ENCODE results near the gene CCDC83. TPM values are rescaled to one million over a fixed set of nuclear protein-coding genes. Genes with fewer than 3 reads are reported as not detected.
A peak's percentile ranks its signal among the peaks of the same experiment; 100 is the strongest.

CCDC83 gene
- total RNA-seq, 1 experiment from 2014 or later = not detected

- Histone ChIP-seq H2AFZ (no peak overlapping the region), H3F3A (ENCODE audit: insufficient read depth, low read depth) (no peaks in the 10 kb centered on the region)
Measured at GRCh38 chr11:85863855-85864254, 8.7 kb downstream of the CCDC83 start.

DNA sequence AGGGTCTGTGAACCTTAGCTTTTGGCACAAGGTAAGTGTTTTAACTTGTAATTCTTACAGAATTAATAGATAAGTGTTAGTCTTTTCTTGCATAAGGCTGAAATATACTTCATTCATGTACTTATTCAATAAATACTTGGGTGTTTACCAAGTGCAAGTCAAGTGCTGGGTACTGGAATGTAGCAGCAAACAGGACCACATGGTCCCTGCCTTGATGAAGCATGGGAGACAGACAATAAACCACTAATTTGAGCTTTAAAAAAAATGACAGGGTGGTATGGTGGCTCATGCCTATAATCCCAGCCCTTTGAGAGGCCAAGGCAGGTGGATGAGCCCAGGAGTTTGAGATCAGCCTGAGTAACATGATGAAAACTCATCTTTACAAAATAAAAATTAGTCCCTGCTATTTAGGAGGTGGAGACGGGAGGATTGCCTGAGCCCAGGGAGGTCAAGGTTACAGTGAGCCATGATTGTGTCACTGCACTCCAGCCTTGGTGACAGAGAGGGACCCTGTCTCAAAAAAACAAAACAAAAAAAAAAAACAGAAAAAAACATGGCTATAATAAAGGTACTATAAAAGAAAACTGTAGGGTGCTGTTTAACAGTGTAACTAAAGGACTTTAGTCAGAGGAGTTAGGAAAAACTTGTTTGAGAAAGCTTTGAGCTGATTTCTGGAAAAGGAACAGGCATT is 11.1 kb downstream of the CCDC83 start:
- no peaks in the 10 kb centered on the region for H3K9me3 ChIP-seq (ENCODE audit: insufficient read depth, low read depth)
- intact Hi-C loops (cut with micrococcal nuclease; ENCODE audit: unreplicated experiment) = no loop called here
- H3F3A ChIP-seq (ENCODE audit: insufficient read depth, low read depth) = no peaks in the 10 kb centered on the region
- no peak overlapping the region for H3K4me3 ChIP-seq
- H3K27me3 ChIP-seq (ENCODE audit: insufficient read depth, low read depth) = no peaks in the 10 kb centered on the region
- no peak overlapping the region for H3K27ac ChIP-seq
- peak overlapping the region; percentile 36; the same call in 1 of the 2 replicates for H2AFZ ChIP-seq
- H3K9me2 ChIP-seq (ENCODE audit: insufficient read depth) = no peaks in the 10 kb centered on the region
- H4K20me1 ChIP-seq (ENCODE audit: insufficient read depth) = no peaks in the 10 kb centered on the region
- no TSS peak for BruUV-seq (replicated peaks)
- CTCF ChIA-PET = no interaction called here
- no peak for DNase-seq
- no peaks in the 10 kb centered on the region for H3K4me1 ChIP-seq (replicated peaks; ENCODE audit: insufficient read depth)
- no peak overlapping the region for H3K4me2 ChIP-seq
- POLR2A ChIA-PET (ENCODE audit: unreplicated experiment) = no interaction called here
- no peaks in the 10 kb centered on the region for H3K79me2 ChIP-seq (ENCODE audit: low read depth)
- no peak for TF ChIP-seq EZH2 (IDR thresholded peaks at IDR 0.05; ENCODE audit: low read depth)
- TF ChIP-seq, protein P1, sequence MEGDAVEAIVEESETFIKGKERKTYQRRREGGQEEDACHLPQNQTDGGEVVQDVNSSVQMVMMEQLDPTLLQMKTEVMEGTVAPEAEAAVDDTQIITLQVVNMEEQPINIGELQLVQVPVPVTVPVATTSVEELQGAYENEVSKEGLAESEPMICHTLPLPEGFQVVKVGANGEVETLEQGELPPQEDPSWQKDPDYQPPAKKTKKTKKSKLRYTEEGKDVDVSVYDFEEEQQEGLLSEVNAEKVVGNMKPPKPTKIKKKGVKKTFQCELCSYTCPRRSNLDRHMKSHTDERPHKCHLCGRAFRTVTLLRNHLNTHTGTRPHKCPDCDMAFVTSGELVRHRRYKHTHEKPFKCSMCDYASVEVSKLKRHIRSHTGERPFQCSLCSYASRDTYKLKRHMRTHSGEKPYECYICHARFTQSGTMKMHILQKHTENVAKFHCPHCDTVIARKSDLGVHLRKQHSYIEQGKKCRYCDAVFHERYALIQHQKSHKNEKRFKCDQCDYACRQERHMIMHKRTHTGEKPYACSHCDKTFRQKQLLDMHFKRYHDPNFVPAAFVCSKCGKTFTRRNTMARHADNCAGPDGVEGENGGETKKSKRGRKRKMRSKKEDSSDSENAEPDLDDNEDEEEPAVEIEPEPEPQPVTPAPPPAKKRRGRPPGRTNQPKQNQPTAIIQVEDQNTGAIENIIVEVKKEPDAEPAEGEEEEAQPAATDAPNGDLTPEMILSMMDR (conservative IDR thresholded peaks at IDR 0.05) = no peak
- no peaks in the 10 kb centered on the region for H3K36me3 ChIP-seq (ENCODE audit: low read depth)

More at GRCh38 chr11:85863855-85864254, 8.7 kb downstream of the CCDC83 start:
- no peaks in the 10 kb centered on the region for H3K9me2 ChIP-seq (ENCODE audit: insufficient read depth)
- H3K79me2 ChIP-seq (ENCODE audit: low read depth) = no peaks in the 10 kb centered on the region
- no peak for DNase-seq
- intact Hi-C loops (cut with micrococcal nuclease; ENCODE audit: unreplicated experiment) = no loop called here
- H4K20me1 ChIP-seq (ENCODE audit: insufficient read depth) = no peaks in the 10 kb centered on the region
- no peaks in the 10 kb centered on the region for H3K4me1 ChIP-seq (replicated peaks; ENCODE audit: insufficient read depth)
- H3K27ac ChIP-seq = no peak overlapping the region
- no peak for TF ChIP-seq EZH2 (IDR thresholded peaks at IDR 0.05; ENCODE audit: low read depth)
- TF ChIP-seq, protein P1 (conservative IDR thresholded peaks at IDR 0.05) = no peak
- ChIA-PET CTCF (no interaction called here), POLR2A (ENCODE audit: unreplicated experiment) (no interaction called here)
- H3K27me3 ChIP-seq (ENCODE audit: insufficient read depth, low read depth) = no peaks in the 10 kb centered on the region
- no peak overlapping the region for H3K4me2 ChIP-seq
- H3K36me3 ChIP-seq (ENCODE audit: low read depth) = no peaks in the 10 kb centered on the region
- H3K4me3 ChIP-seq = no peak overlapping the region
- no TSS peak for BruUV-seq (replicated peaks)
- 0 out of 2 replicates have a peak, but pooled peaks cover 4% of the 10 kb centered on the region for H3K9me3 ChIP-seq (ENCODE audit: insufficient read depth, low read depth)

- no peak overlapping the region for H3K4me2 ChIP-seq
- H4K20me1 ChIP-seq (ENCODE audit: insufficient read depth) = no peaks in the 10 kb centered on the region
- no peak for DNase-seq
- H3K4me1 ChIP-seq (replicated peaks; ENCODE audit: insufficient read depth) = no peaks in the 10 kb centered on the region
- no peak overlapping the region for H3K4me3 ChIP-seq
- intact Hi-C loops (cut with micrococcal nuclease; ENCODE audit: unreplicated experiment) = no loop called here
- no peaks in the 10 kb centered on the region for H3K9me2 ChIP-seq (ENCODE audit: insufficient read depth)
- H3K27me3 ChIP-seq (ENCODE audit: insufficient read depth, low read depth) = no peaks in the 10 kb centered on the region
- H3K79me2 ChIP-seq (ENCODE audit: low read depth) = no peaks in the 10 kb centered on the region
- no peak overlapping the region for H3K27ac ChIP-seq
- H3F3A ChIP-seq (ENCODE audit: insufficient read depth, low read depth) = no peaks in the 10 kb centered on the region
- H3K36me3 ChIP-seq (ENCODE audit: low read depth) = no peaks in the 10 kb centered on the region
- no TSS peak for BruUV-seq (replicated peaks)
- no peak for TF ChIP-seq EZH2 (IDR thresholded peaks at IDR 0.05; ENCODE audit: low read depth)
- TF ChIP-seq, protein P1 (conservative IDR thresholded peaks at IDR 0.05) = no peak
- H2AFZ ChIP-seq = no peak overlapping the region
- H3K9me3 ChIP-seq (ENCODE audit: insufficient read depth, low read depth) = no peaks in the 10 kb centered on the region
- CTCF ChIA-PET = interaction anchor here (0.5 kb wide), 1 partner anchor 1071 kb away, joined by 6 read pairs; no protein-coding TSS in a partner anchor
- POLR2A ChIA-PET (ENCODE audit: unreplicated experiment) = no interaction called here
Measured at GRCh38 chr11:85867751-85868150, 12.6 kb downstream of the CCDC83 start.

All from PC-9 (cell line).